A549 (cell line): ENCODE measurements around the gene RPH3AL. TPM values are rescaled to one million over a fixed set of nuclear protein-coding genes. Genes with fewer than 3 reads are reported as not detected.

Experiments
- ATAC-seq, 2 experiments: fragments of 200-7000 bp in 1 of 2; fragments of >200 bp in 1 of 2; cut with Nextera tagmentation in 1 of 2; cut with Tn5 transposase in 1 of 2; 3 replicates each; pipeline versions ENCODE4 v1.8.0 to v1.9.1; 2018 to 2020; ENCODE audit warnings: mild to moderate bottlenecking in 1 of 2, moderate library complexity in 1 of 2
- CTCF ChIA-PET: fragments of 300-600 bp; sonication (Branson Sonifier 250); formaldehyde crosslinking; extraction: SDS; loops from one replicate; lab custom pipeline; 2021; ENCODE audit warnings: antibody characterized with exemption, inconsistent platforms; lab: Yijun Ruan, JAX
- POLR2A ChIA-PET: fragments of 350-600 bp; formaldehyde crosslinking; extraction: SDS; loops from one replicate; lab custom pipeline; 2021; ENCODE audit warnings: antibody characterized with exemption, inconsistent platforms; lab: Yijun Ruan, JAX
- DNase-seq, 2 experiments: peaks; one replicate each; pipeline versions ENCODE4 v3.0.0 to v3.0.0-alpha.2; 2011 to 2016; ENCODE audit warnings: low read depth in 1 of 2, low spot score in 1 of 2
- FAIRE-seq: peaks from 2 replicates; lab custom pipeline; 2011; peaks lifted over from hg19 to GRCh38; lab: Jason Lieb, UNC
- H3K27ac ChIP-seq, 2 experiments: fragments of >200 bp; sonication (Bioruptor Twin); formaldehyde crosslinking; 3 replicates each; pipeline ENCODE4 v1.5.1; 2016 to 2017
- H3K4me1 ChIP-seq: fragments of >200 bp; sonication (Bioruptor Twin); formaldehyde crosslinking; 3 replicates; pipeline ENCODE4 v1.6.1; 2016
- H3K4me2 ChIP-seq: fragments of >200 bp; sonication (Bioruptor Twin); formaldehyde crosslinking; 3 replicates; pipeline ENCODE4 v1.6.1; 2016
- H3K4me3 ChIP-seq: fragments of >200 bp; sonication (Bioruptor Twin); formaldehyde crosslinking; 3 replicates; pipeline ENCODE4 v1.5.1; 2016
- H3K9me3 ChIP-seq: fragments of >200 bp; sonication (Bioruptor Twin); formaldehyde crosslinking; 3 replicates; pipeline ENCODE4 v1.6.1; 2016
- BCL3 ChIP-seq: fragments of >200 bp; sonication (Bioruptor Twin); formaldehyde crosslinking; IDR thresholded peaks from 3 replicates; pipeline ENCODE4 v1.6.1; 2016
- BHLHE40 ChIP-seq: IDR thresholded peaks from 2 replicates; pipeline ENCODE4 v1.6.1; 2012; ENCODE audit warnings: low read depth, low read length, inconsistent platforms
- CBX2 ChIP-seq: fragments of 200-600 bp; sonication (generic); IDR thresholded peaks from 2 replicates; pipeline ENCODE4 v1.6.1; 2016; ENCODE audit warnings: low read depth, mild to moderate bottlenecking, borderline replicate concordance
- CHD2 ChIP-seq: fragments of 150-350 bp; IDR thresholded peaks from 2 replicates; pipeline ENCODE4 v1.6.1; 2014; ENCODE audit warnings: low read length; ENCODE audit not compliant: partially characterized antibody
- CTCF ChIP-seq: fragments of >200 bp; sonication (Bioruptor Twin); formaldehyde crosslinking; IDR thresholded peaks from 3 replicates; pipeline ENCODE4 v1.5.1; 2016
- EHMT2 ChIP-seq: fragments of 200-600 bp; sonication (generic); IDR thresholded peaks from 2 replicates; pipeline ENCODE4 v1.6.1; 2016; ENCODE audit warnings: antibody characterized with exemption, low read depth, mild to moderate bottlenecking, moderate library complexity
- EP300 ChIP-seq, 2 experiments: fragments of >200 bp; sonication (Bioruptor Twin); formaldehyde crosslinking; IDR thresholded peaks; 2 replicates in 1 of 2; 3 replicates in 1 of 2; pipeline ENCODE4 v1.6.1; 2016 to 2017
- FOSL2 ChIP-seq, 2 experiments: fragments of 450-650 bp in 1 of 2; fragments of >200 bp in 1 of 2; sonication (Bioruptor Twin) in 1 of 2; formaldehyde crosslinking; IDR thresholded peaks; 2 replicates each; pipeline versions ENCODE4 v1.5.0 to v1.6.1; 2016 to 2020; ENCODE audit warnings: mild to moderate bottlenecking in 1 of 2, moderate library complexity in 1 of 2
- FOXS1 ChIP-seq: fragments of 250-450 bp; sonication (Bioruptor Pico); IDR thresholded peaks from 2 replicates; pipeline ENCODE4 v1.5.0; 2020; ENCODE audit warnings: mild to moderate bottlenecking, moderate library complexity
- GATA3 ChIP-seq: IDR thresholded peaks from 2 replicates; pipeline ENCODE4 v1.6.1; 2012; ENCODE audit warnings: borderline replicate concordance
- HMGXB4 ChIP-seq: fragments of 250-450 bp; sonication (Bioruptor Pico); IDR thresholded peaks from 2 replicates; pipeline ENCODE4 v1.5.0; 2021; ENCODE audit warnings: mild to moderate bottlenecking, moderate library complexity, borderline replicate concordance
- HOXA7 ChIP-seq: fragments of 250-450 bp; sonication (Bioruptor Pico); IDR thresholded peaks from 2 replicates; pipeline ENCODE4 v1.5.0; 2020; ENCODE audit warnings: mild to moderate bottlenecking, moderate library complexity
- MAFK ChIP-seq: fragments of 450-650 bp; IDR thresholded peaks from 2 replicates; pipeline ENCODE4 v1.6.1; 2014; ENCODE audit not compliant: partially characterized antibody
- MAZ ChIP-seq: fragments of 150-350 bp; IDR thresholded peaks from 2 replicates; pipeline ENCODE4 v1.6.1; 2014; ENCODE audit warnings: antibody characterized with exemption, low read depth, low read length, borderline replicate concordance
- NFE2L2 ChIP-seq: fragments of 150-350 bp; conservative IDR thresholded peaks from 2 replicates; pipeline ENCODE4 v1.6.1; 2014; ENCODE audit warnings: low read length
- POLR2A ChIP-seq: IDR thresholded peaks from 2 replicates; pipeline ENCODE4 v1.6.1; 2012; ENCODE audit warnings: mild to moderate bottlenecking, low read length
- RARB ChIP-seq: fragments of 250-450 bp; sonication (Bioruptor Pico); IDR thresholded peaks from 2 replicates; pipeline ENCODE4 v1.8.0; 2021; ENCODE audit warnings: mild to moderate bottlenecking, moderate library complexity
- SREBF2 ChIP-seq: fragments of 450-650 bp; IDR thresholded peaks from 2 replicates; pipeline ENCODE4 v1.6.1; 2014; ENCODE audit warnings: mild to moderate bottlenecking, moderate library complexity
- WGBS: methylation state at CpG from one replicate; pipeline ENCODE4 v1.1.6; 2017; ENCODE audit errors: missing lambda C conversion rate; 5-methylcytosine and 5-hydroxymethylcytosine counted together
- polyA plus RNA-seq, 4 experiments: library from polyadenylated mRNA; depleted of rRNA in 3 of 4; stranded (reverse); fragments of >200 nt; fragmentation: RNase III in 1 of 4; extraction: RNeasy Plus Mini Kit Qiagen cat#74134 plus additional on column Dnase treatment in 1 of 4; gene quantifications; 2 replicates in 3 of 4; 3 replicates in 1 of 4; pipeline ENCODE4 v1.2.3, GENCODE V29; 2011 to 2017
- TF ChIP-seq, protein P1 (sequence below): fragments of 250-450 bp; sonication (Bioruptor Pico); IDR thresholded peaks from 2 replicates; pipeline ENCODE4 v1.5.0; 2020; ENCODE audit warnings: low read depth, mild to moderate bottlenecking, moderate library complexity
- TF ChIP-seq, protein P2 (sequence below): fragments of 150-350 bp; IDR thresholded peaks from 2 replicates; pipeline ENCODE4 v1.6.1; 2014; ENCODE audit warnings: low read depth, mild to moderate bottlenecking, low read length

Gene RPH3AL
- polyA plus RNA-seq, 2 of the 4 experiments (the other 2 are of a cell fraction), result 23.3 to 31.1 TPM

DNA sequence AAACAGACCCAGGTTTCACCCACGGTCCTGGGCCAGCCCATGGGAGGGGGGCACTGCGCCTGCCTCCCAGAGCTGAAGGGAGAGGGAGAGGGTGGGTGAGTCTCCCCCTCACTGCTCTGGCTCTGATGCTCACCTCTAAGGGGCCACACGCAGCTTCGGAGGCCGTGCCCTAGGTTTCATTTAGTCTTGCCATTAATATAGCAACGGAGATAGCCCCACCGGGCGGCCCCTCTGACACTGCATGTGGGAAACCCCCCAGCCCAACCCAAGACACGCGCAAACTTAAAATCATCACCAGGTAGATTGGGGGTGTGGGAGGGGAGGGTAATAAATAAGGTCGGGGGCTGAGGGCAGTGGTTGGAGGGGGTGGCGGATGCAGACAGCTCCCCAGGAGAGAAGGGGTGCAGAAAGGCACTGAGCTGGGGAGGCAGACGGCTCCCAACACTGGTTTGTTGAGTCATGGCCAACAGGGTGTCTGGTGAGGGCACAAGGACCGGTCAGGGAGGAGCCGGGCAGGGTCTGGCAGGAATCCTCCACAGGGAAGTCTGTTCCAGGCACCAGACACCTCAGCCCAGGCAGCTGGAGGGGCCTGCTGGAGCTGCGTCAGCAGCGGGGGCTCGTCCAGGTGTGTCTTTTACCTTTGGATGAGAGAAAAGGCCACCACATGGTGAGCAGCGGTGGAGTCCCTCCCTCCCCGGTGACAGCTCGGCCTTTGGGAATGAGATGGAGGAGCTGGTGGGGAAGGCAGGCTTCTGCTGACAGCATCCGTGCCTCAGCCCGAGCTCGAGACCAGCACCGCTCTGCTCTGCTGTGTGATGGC lies 139.1 kb downstream of the RPH3AL start:
- TF ChIP-seq POLR2A, result no peak
- no peak for TF ChIP-seq CHD2
- no peak for TF ChIP-seq SREBF2
- no peak for TF ChIP-seq BHLHE40
- TF ChIP-seq, protein P1, sequence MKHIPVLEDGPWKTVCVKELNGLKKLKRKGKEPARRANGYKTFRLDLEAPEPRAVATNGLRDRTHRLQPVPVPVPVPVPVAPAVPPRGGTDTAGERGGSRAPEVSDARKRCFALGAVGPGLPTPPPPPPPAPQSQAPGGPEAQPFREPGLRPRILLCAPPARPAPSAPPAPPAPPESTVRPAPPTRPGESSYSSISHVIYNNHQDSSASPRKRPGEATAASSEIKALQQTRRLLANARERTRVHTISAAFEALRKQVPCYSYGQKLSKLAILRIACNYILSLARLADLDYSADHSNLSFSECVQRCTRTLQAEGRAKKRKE (CRISPR knock-in tag), result no peak
- no peak for TF ChIP-seq EP300 (IDR thresholded peaks at IDR 0.05)
- TF ChIP-seq EHMT2, result no peak
- TF ChIP-seq FOSL2 (IDR thresholded peaks at IDR 0.05), result no peak
- no peak for TF ChIP-seq FOSL2 (CRISPR knock-in tag; IDR thresholded peaks at IDR 0.05)
- no peak for TF ChIP-seq FOXS1 (CRISPR knock-in tag)
- TF ChIP-seq HOXA7, result no peak
- TF ChIP-seq, protein P2, sequence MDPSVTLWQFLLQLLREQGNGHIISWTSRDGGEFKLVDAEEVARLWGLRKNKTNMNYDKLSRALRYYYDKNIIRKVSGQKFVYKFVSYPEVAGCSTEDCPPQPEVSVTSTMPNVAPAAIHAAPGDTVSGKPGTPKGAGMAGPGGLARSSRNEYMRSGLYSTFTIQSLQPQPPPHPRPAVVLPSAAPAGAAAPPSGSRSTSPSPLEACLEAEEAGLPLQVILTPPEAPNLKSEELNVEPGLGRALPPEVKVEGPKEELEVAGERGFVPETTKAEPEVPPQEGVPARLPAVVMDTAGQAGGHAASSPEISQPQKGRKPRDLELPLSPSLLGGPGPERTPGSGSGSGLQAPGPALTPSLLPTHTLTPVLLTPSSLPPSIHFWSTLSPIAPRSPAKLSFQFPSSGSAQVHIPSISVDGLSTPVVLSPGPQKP, result no peak
- no peak for TF ChIP-seq HMGXB4 (CRISPR knock-in tag)
- TF ChIP-seq RARB (CRISPR knock-in tag), result no peak
- no peak for TF ChIP-seq GATA3
- POLR2A ChIA-PET, result no interaction called here
- no peak for DNase-seq
- no peak overlapping the region for H3K4me2 ChIP-seq
- CTCF ChIA-PET, result interaction anchor here (0.9 to 1.3 kb wide), 3 partner anchors 8 to 64 kb away, joined by 3 to 5 read pairs (median 4); no protein-coding TSS in a partner anchor
- peaks cover 5% of the 10 kb centered on the region; the same call in 2 of the 3 replicates for H3K9me3 ChIP-seq
- peaks cover 15% of the 10 kb centered on the region for H3K4me1 ChIP-seq
- no peak overlapping the region for H3K4me3 ChIP-seq
- ATAC-seq, result no peak
- WGBS, result 94% methylated on average over 23 of the region's 25 CpGs
- no peak overlapping the region for H3K27ac ChIP-seq
- FAIRE-seq, result no peak

GRCh38 chr17:210402-210801 lies 142.2 kb downstream of the RPH3AL start:
- no peak for FAIRE-seq

DNA sequence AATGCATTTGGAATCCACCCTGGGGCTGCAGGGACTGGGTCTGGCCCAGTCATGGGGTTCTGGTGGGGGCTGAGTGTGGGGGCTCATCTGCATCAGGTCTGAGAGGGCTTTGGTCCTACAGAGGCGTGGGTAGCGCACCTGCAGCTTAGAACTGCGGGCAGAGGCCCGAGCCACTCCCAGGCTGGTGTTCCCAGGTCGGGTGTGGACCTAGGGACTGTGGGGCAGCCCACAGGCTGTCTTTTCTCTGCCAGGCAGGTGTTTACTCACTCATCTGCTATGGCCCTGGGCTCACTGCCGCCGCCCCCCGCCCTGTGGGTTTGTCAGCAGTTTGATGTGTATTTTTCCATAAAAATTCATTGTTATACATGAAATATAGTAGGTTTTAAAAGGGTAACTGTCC lies 144.2 kb downstream of the RPH3AL start:
- H3K4me2 ChIP-seq, result no peak overlapping the region
- ATAC-seq, result no peak
- no peak overlapping the region for H3K4me3 ChIP-seq
- CTCF ChIA-PET, result interaction anchor here (0.6 to 2.5 kb wide), 8 partner anchors 10 to 179 kb away, joined by 3 to 11 read pairs (median 4); no protein-coding TSS in a partner anchor
- FAIRE-seq, result no peak
- POLR2A ChIA-PET, result no interaction called here
- no peaks in the 10 kb centered on the region for H3K4me1 ChIP-seq
- no peak for DNase-seq
- WGBS, result 97% methylated on average over 8 of the region's 8 CpGs
- H3K9me3 ChIP-seq, result peaks cover 14% of the 10 kb centered on the region; the same call in 2 of the 3 replicates
- H3K27ac ChIP-seq, result no peak overlapping the region
- TF ChIP-seq EHMT2 (no peak), CBX2 (no peak), BCL3 (no peak), MAFK (no peak), CTCF (no peak), FOSL2 (IDR thresholded peaks at IDR 0.05) (no peak), FOSL2 (CRISPR knock-in tag; IDR thresholded peaks at IDR 0.05) (no peak), MAZ (no peak), NFE2L2 (no peak)
- TF ChIP-seq, protein P2, result no peak
- TF ChIP-seq, protein P1 (CRISPR knock-in tag), result no peak

More at GRCh38 chr17:210402-210801, 142.2 kb downstream of the RPH3AL start:
- WGBS, result 98% methylated on average over 8 of the region's 8 CpGs
- ChIA-PET POLR2A (no interaction called here), CTCF (interaction anchor here (1.2 to 1.7 kb wide), 2 partner anchors 12 to 786 kb away, joined by 4 to 11 read pairs; partner anchors contain the start of gene TIMM22)
- Histone ChIP-seq H3K9me3 (peaks cover 14% of the 10 kb centered on the region; the same call in 2 of the 3 replicates), H3K4me3 (no peak overlapping the region), H3K27ac (no peak overlapping the region)
- ATAC-seq, result no peak
- DNase-seq, result no peak
- TF ChIP-seq CHD2, result no peak
- no peak for TF ChIP-seq MAFK
- TF ChIP-seq, all 56 proteins: peak for 0
- Histone ChIP-seq H3K4me2 (no peak overlapping the region), H3K4me1 (peaks cover 6% of the 10 kb centered on the region; the same call in 1 of the 3 replicates)
